ENCODE data around the gene DAB2IP.

DNA sequence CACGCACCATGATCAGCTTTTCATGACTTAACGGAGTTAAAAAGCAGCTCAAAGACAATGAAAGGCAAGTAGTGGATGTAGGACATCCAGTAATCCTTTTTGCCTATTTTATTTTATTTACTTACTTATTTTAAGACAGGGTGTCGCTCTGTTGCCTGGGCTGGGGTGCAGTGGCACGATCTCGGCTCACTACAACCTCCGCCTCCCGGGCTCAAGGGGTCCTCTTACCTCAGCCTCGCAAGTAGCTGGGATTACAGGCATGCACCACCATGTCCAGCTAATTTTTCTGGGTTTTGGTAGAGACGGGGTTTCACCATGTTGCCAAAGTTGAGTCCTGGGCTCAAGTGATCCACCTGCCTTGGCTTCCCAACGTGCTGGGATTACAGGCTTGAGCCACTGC, 148.9 kb downstream of the DAB2IP start:
- TF ChIP-seq CTCF (IDR thresholded peaks at IDR 0.05), result no peak
- no peak for TF ChIP-seq JUN (CRISPR knock-in tag; IDR thresholded peaks at IDR 0.05)
- TF ChIP-seq TEAD1 (CRISPR knock-in tag; IDR thresholded peaks at IDR 0.05), result no peak
- no peak for TF ChIP-seq HMGA2 (CRISPR knock-in tag; IDR thresholded peaks at IDR 0.05)
- TF ChIP-seq, protein P1, sequence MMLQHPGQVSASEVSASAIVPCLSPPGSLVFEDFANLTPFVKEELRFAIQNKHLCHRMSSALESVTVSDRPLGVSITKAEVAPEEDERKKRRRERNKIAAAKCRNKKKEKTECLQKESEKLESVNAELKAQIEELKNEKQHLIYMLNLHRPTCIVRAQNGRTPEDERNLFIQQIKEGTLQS (CRISPR knock-in tag; conservative IDR thresholded peaks at IDR 0.05), result no peak
